Cerebellar cortex (tissue), 1 donor: Measurements from ENCODE around the gene SPEM2.

Experiments used
- DNase-seq: peaks from one replicate; pipeline ENCODE4 v3.0.0-alpha.2; 2015; ENCODE audit warnings: low spot score

Gene SPEM2

DNA sequence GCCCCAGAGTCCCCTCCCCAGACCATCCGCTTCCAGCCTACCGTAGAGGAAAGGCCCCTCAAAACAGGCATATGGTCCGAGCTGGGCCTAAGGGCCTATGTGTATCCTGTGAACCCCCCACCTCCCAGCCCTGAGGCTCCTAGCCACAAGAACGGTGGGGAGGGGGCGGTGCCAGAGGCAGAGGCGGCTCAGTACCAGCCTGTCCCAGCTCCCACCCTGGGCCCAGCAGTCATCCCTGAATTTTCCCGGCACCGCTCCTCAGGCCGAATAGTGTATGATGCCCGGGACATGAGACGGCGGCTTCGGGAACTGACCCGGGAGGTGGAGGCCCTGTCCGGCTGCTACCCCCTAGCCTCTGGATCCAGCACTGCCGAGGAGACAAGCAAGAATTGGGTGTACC is 4.2 kb upstream of the SPEM2 start:
- no peak for DNase-seq

DNA sequence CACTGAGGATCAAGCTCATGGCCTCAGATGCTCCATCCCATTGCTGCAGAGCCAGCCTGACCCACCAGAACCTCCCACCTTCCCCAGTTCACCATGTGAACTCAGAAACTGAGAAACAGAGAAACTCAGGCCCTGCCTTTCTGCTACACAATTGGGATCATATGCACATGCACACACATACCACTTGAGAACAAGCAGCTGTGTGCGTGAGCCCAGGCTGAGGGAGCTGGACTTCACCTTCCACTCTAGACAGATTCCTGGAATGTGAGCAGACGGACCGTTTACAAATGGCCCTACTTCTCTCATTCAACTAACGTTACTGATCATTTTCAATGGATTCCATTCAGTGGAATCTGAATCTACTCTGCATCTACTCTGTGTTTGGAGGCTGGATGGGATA is 1.7 kb upstream of the SPEM2 start:
- DNase-seq = no peak

DNA sequence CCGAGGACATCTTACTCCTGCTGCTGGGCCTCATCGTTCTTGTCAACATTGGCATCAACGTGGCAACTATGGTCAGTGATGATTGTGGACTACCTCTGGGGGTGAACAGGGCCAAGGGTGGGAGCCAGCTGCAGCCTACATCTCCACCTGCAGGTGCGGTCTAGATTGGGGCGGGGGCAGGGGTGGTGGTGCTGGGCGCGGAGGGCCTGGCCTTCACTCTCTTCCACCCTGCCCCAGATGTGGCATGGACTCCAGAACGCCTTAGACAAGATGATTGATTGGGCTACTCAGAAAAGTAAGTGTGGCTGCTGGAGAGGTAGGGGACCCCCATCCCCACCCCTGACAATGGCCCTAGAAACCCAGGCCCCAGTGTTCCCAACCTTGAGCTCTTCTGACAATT is 340 bp downstream of the SPEM2 start:
- no peak for DNase-seq

DNA sequence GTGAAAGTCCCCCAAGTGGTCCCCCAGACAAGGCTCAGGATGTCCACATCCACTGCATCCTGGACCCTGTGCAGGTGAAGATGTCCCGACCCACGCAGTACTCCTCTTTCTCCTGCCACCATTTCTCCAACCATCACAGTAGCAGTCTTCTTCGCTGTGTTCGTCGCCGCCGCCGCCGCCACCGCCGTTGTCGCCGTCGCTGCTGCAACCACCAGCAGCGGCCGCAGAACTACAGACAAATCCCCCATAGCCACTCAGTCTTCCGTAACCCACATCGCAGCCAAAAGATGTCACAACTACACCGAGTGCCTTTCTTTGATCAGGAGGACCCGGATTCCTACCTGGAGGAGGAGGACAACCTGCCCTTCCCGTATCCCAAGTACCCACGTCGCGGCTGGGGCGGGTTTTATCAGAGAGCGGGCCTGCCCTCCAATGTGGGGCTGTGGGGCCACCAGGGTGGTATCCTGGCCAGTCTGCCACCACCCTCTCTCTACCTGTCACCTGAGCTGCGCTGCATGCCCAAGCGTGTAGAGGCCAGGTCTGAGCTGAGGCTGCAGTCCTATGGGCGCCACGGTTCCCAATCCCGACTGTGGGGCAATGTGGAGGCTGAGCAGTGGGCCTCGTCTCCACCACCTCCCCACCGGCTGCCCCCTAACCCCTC is 917 bp downstream of the SPEM2 start:
- DNase-seq = no peak

DNA sequence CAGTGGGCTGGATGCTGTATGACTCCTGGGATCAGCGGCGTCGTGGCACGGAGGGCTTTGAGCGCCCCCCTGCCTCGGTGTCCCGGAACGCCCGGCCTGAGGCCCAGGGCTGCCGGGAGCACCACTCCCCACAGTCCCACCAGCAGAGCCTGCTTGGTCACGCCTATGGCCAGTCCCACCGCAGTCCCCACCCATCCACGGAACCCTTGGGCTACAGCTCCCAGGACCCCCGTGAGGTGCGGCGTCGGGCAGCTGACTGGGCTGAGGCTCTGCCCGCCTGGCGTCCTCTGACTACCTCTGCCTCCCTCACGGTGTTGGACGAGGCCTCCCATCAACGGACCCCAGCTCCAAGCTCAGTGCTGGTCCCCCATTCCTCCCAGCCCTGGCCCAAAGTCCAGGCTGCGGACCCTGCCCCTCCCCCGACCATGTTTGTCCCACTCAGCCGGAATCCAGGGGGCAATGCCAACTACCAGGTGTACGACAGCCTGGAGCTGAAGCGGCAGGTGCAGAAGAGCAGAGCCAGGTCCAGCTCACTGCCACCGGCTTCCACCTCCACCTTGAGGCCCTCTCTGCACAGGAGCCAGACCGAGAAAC is 1.6 kb downstream of the SPEM2 start:
- no peak for DNase-seq

DNA sequence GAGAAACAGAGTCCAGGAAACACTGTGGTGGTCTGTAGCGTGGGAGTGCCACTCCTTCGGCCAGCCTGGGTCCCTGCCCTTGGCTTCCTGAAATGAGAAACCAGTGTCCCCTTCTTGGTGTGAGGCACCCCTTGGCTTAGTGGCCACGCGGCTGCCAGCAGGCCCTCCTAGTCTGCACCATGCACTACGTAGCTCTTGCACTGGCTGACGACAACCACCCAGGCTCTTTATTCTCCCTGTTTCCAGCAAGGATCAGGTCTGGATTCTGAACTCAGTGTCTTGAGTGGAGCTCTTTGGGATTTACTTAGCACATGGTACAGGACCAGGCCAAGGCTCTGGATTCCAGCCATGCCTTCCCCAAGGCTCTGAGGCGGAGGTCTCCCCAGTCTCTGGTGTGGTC is 2.1 kb downstream of the SPEM2 start:
- no peak for DNase-seq

DNA sequence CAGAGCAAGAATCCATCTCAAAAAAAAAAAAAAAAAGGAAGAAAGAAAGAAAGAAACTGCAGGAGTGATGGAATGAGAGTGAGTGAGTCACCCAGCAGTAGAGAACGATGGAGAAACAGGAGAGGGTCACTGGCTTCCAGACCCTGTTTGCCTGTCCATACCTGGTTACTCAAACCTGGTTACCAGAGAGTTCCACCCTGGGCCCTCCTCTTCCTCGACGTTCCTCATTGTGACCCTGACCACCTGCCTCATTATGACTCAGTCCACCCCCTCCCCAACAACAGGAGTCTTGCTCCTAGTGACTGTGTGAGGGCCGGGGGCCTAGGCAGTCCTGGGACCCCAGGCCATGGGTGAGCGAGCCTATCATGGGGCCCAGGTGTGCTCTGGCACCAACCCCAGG is 3.1 kb downstream of the SPEM2 start, which contains the start of gene SPEM3:
SPEM3 (plus strand) TSS at position 301 of the 400 bp plus-strand sequence; CDS start at position 347, 46 bp downstream.
- no peak for DNase-seq

DNA sequence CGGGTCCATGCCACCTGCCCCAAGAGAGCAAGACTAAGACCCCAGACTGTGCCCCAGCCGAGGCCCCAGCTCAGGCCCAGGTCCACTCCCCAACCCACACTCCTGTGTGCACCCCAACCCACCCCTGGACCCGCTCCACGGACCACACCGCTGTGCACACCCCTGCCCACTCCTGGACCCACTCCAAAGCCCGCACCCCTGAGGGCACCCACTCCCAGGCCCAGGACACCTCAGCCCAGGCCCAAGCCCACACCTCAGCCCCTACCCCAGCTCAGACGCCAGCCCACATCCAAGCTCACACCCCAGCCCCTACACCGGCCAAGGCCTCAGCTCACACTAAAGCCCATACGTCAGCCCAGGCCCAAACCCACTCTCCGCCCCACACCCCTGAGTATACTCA is 4.3 kb downstream of the SPEM2 start:
- DNase-seq = no peak

DNA sequence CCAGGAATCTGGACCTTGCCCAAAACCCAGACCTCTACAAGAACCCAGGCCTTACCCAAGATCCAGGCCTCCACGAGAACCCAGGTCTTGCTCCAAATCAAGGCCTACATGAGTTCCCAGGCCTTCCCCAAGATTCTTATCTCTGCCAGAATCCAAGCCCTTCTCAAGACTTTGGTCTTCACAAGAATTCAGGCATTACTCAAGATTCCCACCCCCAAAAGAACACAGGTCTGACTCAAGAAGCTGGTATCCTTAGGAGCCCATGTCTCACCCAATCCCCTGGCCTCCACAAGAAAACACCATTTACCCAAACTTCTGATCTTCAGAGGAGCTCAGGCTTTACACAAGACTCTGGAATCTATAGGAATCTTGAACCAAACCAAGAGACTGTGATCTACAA is 5.8 kb downstream of the SPEM2 start:
- DNase-seq = no peak

DNA sequence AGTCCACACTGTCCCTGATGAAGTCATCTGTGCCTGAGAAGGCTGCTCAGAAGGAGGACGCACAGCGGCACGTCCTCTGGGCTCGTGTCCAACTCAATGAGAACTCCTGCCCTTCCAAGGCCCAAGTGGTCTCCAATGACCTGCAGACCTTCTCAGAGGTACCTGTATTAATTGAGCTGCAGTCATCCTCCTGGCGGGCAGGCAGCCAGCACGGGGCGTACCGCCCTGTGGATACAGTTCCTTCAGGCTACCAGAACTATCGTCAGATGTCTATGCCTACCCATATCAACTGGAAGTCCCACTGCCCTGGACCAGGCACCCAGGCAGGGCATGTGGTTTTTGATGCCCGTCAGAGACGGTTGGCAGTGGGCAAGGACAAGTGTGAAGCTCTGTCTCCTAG is 6.9 kb downstream of the SPEM2 start:
- no peak for DNase-seq

DNA sequence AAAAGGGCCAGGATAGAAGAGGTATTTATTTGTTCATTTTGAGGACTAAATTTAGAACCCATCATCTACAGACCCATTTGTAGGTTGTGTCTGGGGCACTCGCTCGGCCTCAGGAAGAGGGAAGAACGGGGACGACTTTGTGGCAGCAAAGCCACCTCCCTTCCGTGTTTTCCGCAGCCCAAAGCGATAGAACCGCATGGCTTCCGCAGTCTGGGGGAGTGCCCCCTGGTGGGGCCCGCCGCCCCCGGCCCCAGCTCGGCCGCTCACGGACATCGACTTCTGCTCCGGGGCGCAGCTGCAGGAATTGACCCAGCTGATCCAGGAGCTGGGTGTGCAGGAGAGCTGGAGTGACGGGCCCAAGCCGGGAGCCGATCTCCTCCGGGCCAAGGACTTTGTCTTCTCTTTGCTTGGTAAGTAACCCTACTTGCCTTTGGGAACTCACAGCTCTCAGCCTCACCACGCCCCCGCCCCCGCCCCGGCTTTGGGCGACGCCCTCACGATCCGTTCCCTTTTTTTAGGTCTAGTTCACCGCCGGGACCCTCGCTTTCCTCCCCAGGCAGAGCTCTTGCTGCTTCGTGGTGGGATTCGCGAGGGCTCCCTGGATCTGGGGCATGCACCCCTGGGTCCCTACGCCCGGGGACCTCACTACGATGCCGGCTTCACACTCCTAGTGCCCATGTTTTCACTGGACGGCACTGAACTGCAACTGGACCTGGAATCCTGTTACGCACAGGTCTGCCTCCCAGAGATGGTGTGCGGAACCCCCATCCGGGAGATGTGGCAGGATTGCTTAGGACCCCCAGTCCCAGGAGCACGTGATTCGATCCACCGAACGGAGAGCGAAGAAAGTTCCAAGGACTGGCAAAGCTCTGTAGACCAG is 10.5 kb downstream of the SPEM2 start:
- DNase-seq = peak; percentile 41

DNA sequence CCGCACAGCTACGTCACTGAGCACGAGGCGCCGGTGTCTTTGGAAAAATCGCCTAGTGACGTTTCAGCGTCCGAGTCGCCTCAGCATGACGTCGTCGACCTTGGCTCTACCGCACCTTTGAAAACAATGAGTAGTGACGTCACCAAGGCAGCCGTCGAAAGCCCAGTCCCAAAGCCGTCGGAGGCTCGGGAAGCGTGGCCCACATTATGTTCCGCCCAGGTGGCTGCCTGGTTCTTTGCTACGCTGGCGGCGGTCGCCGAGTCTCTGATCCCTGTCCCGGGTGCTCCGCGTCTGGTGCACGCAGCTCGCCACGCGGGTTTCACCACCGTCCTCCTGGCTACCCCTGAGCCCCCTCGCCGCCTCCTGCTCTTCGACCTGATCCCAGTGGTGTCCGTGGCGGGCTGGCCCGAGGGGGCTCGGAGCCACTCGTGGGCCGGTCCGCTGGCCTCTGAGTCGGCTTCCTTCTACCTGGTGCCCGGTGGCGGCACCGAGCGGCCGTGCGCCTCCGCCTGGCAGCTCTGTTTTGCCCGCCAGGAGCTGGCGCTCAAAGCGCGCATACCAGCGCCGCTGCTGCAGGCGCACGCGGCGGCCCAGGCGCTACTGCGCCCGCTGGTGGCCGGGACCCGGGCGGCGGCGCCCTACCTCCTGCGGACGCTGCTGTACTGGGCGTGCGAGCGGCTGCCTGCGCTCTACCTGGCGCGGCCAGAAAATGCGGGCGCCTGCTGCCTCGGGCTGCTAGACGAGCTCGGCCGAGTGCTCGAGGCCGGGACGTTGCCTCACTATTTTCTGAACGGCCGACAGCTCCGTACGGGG is 11.3 kb downstream of the SPEM2 start:
- DNase-seq = peak; percentile 50

DNA sequence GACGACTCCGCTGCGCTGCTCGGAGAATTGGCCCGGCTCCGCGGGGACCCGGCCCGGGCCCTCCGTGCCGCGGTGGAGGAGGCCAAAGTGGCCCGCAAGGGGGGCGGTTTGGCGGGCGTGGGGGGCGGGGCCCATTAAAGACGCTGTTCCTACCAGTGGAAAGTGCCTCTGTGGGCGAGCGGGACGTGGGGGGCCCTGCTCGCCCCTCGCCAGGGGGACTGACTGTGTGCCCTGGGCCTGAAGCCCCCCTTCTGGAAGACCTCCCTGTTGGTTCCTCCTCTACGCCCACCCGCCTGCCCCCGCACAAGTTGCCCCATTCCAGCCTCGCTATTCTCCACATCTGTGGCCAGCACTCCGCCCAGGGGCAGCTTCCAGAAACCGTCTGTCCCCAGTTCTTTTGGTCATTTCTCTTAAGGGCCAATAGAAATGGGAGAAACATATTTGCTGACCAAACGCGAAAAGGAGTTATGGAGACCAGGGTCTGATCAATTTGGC is 12.0 kb downstream of the SPEM2 start:
- no peak for DNase-seq

DNA sequence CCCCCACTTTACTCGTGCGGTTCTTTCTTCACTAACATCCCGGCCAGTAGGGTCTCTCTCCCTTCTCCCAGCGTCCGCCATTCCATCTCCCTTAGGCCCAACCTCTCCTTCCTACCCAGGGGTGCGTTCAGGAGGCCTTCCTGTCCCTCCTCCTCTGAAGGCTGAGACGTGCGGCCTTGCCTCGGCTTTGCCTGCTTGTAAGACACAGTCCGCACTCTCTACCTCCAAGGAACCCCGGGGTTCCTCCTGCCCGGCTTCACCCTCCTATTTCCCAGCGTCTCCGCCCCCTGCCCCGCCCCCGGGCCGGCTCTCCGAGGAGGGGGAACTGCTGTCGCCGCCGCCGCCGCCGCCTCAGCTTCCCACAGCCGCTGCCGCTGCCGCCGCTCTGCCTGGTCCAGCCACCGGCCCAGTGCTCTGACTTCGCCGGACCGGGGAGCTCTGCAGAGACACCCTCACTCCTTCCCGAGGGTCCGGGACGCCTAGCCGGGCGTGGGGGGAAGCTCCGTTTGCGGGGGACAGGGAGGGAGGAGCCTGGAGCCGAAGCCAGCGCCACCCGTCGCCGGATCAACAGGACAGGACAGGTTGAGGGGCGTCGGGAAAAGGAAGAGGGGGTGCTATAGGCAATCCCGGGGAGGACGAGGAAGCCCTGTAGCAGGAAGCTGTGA is 12.7 kb downstream of the SPEM2 start:
- peak; percentile 52 for DNase-seq

DNA sequence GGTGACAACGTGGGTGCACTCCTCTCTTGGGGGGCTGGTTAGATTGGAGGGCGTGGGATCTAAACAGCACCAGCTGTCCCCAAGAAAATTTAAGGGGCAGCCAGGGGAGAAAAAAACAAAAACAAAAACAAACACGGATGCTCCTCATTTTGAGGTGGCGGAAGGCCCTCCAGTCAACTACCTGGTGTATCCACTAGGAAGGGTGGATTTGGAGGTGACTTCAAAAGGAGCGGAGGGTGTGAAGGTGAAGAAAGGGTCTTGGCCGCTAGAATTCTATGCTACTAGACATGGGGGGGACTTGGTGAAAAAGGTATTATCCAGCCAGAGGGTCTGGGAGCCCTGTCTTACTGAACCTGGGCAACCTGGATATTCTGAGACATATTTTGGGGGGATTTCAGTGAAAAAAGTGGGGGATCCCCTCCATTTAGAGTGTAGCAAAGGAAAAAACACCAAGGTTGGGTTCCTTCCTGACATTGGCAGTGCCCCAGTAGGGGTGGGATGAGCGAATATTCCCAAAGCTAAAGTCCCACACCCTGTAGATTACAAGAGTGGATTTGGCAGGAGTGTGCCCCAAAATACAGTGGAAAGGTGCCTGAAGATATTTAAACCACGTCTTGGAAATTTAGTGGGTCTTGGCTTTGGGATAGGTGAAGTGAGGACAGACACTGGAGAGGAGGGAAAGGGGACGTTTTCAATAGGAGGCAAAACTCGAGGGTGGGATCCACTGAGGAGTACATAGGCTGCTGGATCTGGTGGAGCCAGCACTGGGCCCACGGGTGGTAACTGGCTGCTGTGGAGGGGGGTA is 13.4 kb downstream of the SPEM2 start:
- no peak for DNase-seq

DNA sequence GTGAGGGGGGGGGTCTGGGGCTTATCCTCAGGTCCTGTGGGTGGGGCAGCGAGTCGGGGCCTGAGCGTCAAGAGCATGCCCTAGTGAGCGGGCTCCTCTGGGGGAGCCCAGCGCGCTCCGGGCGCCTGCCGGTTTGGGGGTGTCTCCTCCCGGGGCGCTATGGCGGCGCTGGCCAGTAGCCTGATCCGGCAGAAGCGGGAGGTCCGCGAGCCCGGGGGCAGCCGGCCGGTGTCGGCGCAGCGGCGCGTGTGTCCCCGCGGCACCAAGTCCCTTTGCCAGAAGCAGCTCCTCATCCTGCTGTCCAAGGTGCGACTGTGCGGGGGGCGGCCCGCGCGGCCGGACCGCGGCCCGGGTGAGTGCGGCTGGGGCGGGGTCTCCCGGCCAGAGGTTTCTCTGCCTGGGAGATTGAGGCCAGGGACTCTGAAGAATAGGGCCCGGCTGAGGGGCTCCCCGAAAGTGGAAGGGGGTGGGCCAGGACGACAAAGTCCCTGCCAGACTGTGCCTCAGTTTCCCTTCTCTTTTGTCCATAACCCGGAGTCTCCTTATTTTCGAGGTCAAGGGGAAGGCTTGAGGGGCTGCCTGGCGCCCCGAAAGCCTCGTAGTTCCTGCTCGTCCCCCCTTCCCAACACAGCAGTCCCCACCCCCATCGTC is 14.2 kb downstream of the SPEM2 start, which contains the start of gene FGF11:
FGF11 (plus strand) TSS at position 51 of the 651 bp plus-strand sequence; CDS start at position 160, 109 bp downstream.
- DNase-seq = no peak

DNA sequence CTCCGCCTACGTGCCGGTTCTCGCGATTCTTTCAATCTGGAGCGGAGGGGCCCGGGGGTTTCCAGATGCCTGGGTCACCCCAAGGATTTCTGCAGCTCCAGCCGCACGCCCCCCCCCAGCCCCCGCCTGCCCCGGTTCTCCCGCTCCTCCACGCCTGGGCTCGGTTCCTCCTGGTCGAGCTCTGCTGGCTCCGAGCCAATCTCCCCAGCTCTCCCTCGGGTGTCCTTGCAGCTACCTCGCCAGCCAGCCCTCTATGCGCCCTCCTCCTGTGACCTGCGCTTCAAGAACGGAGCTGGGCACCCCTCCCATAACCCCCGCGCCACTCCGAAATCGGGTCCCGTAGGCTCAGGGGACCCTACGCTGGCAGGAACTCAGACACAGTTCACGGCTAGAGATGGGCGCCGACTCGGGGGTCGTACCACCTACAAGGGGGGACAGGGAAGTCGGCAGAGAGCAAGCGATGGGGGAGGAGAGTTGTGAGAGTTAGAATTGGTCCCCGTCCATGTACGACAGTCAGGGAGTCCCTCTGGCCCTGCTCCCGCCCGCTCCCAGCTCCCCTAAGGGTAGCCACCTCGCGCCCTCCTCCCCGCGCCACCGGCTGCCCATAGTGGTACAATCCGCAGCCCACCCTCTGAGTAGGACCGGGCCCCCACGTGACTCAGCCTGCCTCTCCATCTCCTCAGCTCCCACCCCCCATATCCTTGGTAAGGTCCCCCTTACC is 14.9 kb downstream of the SPEM2 start:
- DNase-seq = peak; percentile 39

DNA sequence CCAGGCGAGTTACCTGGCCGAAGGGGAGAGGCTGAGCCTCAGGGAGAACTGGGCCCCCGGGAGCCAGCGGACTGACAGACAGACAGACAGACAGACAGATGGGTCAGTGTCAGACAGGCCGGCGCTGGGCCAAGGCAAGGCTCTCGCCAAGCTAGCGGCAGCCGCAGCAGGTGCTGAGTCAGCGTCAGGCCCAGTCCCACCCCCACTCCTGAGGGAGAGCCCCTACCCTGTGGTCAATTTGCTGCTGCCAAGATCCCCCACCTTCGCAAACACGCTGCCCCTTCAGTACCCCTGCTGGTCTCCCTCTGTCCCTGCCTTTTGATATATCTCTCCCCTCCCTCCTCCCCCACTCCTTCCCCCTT is 15.4 kb downstream of the SPEM2 start:
- no peak for DNase-seq

DNA sequence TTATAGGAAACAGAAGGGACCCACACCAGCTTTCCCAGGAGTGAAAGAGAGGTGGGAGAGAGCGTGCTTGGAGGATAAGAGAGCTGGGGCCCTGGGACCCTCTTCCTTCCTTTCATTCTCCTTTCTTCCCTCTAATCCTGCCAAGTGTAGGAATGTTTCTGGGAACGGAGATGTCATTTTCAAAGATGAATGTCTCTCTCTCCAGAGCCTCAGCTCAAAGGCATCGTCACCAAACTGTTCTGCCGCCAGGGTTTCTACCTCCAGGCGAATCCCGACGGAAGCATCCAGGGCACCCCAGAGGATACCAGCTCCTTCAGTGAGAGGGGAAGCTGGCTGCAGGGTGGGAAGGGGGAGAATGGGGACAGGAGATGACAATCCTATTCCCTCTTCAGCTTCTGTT is 15.8 kb downstream of the SPEM2 start:
- no peak for DNase-seq
